8988T (cell line): ENCODE measurements around the gene FAR1.
"Not testable (repeated sequence)": the region's sequence is repeated elsewhere in the genome, so short reads cannot be mapped to it uniquely, and the experiment has no call there.

Experiments used
- DNase-seq: peaks from one replicate; pipeline ENCODE4 v3.0.0; 2011

FAR1 gene

DNA sequence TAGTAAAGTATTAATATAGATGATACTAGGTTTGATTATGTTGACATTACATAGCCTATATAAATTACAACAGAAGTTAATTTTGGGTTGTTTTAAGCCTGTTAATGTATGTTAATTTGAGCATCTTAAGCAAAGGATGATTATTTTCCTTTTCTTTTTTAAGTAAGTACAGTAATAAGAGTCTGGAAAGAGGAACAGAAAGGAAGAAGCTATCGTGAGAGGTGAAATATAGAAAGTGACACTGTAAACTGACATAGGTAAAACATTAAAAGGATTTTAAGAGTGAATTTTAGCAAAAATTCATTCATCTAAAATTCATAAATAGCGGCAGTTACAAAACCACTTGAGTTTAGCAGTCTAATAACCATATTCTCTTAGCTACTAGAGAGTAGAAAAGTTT lies 45.5 kb downstream of the FAR1 start:
- DNase-seq = no peak

DNA sequence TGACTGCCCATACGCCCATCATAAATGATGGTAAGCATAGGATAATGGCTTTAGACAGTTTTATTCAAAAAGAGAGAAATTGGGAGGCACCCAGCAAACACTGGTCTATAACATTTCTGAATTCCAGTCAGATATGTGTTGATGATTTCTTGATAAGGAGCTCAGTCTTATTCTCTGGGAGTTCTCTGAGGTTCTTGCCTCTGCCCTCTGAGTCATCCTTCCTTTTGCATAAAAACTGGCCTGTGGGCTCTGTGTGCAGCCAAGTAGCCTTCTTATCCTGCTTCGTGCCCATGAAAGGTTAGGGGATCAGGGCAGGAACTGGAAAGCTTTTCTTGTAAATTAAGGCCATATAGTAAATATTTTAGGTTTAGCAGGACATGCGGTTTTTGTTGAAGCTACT lies 48.9 kb downstream of the FAR1 start:
- DNase-seq = no peak

DNA sequence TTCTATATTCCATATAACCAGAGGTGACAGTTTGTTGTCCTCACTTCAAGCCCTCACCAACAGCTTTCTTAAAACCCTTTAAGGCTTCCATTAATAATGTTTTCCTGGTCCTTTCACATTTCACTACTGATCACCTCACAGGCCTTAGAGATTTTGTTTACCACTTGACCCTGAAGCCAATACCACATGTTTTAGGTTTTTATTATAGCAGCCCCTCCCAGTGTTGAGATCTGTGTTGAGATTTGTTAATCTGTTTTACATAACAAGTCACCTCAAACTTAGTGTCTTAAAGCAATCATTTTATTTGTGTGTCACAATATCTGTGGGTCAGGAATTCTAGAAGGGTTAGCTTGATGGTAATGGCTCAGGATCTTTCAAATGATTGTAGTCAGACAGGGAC lies 49.9 kb downstream of the FAR1 start:
- no peak for DNase-seq

DNA sequence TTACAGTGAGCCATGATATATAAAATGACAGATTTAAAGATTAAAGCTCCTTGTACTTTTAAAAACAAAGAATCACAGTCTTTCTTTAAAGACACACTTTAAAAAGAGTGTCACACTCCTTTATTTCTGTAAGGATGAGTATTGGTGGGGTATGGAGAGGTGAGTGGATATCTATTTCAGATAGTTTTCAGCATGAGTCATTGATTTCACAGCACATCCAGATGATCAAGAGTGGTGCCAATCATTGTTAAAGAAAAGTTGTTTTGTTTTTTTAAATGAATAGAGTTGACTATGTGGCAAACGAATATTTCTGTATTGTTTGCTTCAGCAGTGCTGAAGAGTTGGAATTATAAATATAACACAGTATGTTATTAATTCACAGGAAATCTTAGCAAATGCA lies 52.5 kb downstream of the FAR1 start:
- DNase-seq = no peak

DNA sequence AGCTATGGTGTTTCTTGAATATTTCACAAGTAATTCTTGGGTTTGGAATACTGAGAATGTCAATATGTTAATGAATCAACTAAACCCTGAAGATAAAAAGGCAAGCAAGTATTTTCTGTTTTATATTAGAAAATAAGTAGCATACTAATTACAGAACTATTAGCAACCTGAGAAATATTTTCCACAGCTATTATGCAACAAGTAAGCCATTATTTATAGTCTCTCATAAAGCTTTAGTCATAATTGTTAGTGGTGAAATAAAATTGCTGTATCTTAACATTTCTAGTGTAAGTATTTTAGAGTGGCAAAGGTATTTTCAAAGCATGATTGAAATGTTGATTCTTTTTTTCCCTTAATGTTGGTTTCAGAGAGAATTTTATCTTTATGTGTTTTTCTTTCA lies 53.3 kb downstream of the FAR1 start:
- DNase-seq = no peak

DNA sequence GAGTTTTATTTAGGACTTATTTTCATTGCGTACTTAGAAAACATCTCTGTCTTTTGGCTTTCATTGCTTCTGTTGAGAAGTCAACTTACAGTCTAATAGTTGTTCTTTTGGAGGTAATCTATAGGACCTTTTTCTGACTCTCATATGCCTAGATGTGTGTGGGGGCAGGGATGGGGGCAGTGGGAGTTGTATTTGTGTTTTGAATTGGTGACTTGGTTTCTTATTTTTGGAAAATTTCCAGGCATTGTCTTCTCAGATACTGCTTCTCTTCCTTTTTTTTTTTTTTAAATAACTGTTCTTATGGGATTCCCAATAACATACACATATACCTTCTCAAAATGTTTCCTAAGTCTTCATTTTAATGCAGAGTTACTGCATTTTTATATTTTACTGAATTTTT lies 58.0 kb downstream of the FAR1 start:
- no peak for DNase-seq

DNA sequence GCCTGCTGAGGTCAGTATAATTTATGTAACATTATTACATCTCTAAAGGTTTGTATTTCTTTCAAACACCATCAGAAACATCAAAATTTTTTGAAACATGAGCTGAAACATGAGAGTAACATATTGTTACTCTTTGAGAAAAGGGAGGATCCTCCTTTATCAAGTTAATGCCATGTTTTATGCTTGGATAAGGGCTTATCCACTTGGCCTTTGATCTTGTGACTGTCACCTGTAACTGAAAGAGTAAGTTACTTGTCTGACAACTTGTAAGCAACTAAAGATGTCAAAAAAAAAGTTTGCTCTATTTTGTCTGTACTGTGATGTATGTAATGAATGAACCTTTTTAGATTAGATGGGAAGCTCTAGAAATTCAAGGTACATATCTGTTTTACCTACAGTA lies 59.6 kb downstream of the FAR1 start:
- no peak for DNase-seq

DNA sequence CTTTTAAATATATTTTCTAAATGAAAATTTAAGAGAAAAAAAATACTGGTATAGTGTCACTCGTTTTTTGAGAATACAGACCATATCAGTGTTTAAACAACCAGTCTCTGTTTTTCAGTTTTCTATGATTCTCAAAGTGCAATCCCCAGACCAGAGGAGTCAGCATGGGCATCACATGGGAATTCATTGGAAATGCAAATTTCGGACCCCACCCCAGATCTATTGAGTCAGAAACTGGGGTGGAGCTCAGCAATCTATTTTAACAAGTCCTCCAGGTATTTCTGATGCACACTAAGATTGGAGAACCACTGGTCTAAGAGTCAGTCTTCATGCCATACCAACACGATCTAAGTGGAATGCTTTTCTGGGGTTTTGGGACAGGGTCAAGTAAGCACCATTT lies 66.1 kb downstream of the FAR1 start:
- DNase-seq = no peak

DNA sequence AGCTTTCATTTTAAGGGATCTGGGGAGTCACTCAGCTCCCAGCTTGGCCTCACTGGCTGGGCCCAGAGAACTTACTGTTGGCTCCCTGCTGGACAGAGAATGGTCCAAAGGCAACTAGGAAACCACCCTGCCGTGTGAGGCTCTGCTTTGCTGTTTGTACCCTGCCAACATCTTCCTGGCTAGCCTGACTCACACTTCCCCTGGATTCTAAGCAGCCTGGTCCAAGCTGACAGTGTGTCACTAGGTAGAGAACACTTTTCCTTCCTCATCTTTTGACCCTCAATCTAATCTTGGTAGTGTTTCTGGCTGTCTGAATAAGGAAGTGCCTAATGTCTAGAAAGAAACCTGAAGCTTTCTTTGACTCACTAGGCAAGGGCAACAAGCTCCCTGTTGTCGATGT lies 76.7 kb downstream of the FAR1 start:
- DNase-seq = no peak

DNA sequence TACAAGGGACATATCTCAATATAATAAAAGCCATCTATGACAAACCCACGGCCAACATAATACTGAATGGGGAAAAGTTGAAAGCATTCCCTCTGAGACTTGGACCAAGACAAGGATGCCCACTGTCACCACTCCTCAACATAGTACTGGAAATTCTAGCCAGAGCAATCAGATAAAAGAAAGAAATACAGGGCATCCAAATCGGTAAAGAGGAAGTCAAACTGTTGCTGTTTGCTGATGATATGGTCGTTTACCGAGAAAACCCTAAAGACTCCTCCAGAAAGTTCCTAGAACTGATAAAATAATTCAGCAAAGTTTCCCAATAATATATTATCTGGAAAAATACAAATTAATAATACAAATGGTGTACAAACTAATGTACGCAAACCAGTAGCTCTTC lies 84.8 kb downstream of the FAR1 start:
- not testable (repeated sequence) for DNase-seq

DNA sequence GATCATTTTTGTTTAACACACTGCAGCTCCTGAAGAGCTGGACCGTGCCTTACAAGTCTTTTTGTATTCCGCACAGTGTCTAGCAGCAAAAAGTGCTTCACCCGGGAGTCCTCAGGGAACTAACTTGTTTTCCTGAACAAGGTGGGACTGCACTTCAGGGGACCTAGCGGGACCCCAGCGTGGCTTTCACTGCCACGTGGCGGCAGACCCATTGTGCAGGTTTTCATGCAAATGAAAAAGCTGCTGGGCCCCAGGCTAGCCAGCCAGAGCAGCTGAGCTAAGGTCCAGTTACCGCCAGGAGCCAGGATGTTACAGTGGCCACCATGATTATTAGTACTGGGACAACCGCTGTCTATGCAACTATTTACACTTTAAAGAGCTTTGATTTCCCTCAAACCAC lies 90.6 kb downstream of the FAR1 start:
- no peak for DNase-seq

DNA sequence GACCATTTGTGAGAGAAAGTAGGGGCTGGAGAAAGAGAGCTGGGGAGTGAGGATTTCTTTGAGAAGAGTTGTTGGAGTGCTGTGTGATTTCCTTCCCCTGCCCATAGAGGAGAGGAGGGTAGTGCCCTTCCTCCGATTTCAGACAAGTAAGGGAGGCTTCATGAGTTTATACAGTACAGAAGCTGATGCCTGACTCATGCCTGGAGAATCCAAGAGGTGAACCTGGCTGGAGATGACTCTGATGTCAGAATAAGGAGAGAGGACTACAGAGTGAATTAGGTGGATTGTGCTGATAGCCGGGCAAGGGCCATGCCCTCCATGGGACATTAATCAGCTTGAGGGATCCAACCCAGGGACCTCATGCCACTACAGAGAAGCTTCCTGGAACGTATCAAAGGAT lies 91.6 kb downstream of the FAR1 start:
- DNase-seq = no peak

DNA sequence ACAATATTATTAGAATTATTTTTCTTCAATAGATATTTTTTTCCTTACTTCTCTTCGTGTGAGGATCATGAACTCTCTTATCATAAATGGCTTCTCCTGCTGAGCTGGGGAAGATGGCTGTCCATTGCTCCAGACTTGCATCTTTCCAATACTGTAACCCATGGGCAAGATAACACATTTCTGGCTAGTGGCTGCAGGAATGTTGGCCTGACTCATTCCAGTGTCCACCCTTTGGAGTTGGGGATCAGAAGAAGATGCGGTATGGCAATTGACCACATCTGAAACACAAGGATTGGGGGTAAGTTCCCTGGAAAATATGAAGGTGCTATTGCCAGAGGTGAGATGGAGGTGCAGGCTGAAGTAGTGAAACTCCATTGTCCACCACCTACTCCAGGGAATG lies 92.8 kb downstream of the FAR1 start:
- no peak for DNase-seq

DNA sequence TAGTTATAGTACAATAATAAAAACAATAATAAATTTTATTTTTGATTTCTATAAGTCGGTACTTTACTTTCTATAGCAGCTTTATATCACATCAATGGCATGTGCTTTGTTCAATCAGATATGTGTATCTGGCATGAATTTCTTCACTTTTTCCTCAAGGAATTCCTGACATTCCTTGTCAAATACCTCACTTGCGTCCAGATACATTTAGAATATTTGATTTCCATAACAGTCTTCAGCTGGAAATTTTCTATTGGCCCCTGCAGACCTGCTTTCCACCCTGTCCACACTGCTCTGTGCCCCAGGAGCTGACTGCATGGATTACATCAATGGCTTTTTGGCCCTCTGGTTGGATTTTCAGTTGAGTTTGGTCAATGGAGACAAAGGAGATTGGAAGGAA lies 93.2 kb downstream of the FAR1 start:
- no peak for DNase-seq

DNA sequence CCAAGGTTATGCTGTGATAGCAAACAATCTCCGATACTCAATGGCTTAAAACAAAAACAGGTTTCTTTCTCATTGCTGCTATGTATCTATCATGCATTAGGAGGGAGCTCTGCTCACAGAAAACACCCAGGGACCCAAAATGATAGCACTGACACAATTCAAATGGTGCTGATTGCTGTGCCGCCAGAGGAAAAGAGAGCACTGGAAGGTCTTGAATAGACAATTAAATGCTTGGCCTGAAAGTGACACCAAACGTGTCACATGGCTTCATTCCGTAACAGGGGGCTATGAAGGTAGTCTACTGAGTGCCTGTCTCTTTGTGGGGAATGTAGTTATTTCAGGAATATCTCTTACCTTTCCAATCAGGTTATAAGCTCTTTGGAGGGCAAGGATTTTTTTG lies 94.2 kb downstream of the FAR1 start:
- DNase-seq = no peak

DNA sequence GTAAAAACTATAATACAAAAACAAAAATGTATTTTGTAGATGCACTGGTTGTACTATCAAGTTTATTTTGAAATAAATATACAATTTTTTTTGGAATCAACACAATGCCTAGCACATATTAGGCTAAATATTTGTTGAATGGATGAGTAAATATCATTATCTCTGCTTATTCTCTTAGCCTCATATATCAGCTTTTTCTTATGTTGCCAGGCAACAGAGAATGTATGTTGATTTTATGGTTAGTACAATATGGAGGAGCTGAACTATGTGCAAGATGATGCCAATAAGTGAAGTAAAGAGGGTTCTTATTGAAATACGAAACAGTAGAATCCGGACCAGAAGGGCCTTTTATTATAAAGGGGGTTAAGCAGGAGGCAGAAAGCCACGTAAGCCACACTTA lies 94.9 kb downstream of the FAR1 start:
- no peak for DNase-seq

DNA sequence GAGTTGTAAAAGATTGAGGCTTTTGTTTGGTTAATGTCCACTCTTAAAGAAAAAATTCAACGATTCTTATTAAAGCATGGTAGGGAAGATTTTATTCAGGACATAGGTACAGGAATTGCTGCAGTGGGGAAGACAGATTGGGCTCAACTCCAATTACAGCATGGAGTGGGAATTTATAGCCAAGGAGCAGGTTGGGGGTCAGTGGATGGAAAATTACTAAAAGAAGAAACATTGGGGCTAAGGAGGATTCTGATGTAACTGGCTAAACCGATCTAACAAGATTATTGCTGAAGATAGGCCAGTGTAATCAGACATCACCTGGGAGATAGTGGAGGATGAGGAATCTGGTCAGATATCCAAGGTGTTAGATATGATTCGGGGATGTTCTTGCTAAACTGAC lies 97.4 kb downstream of the FAR1 start:
- DNase-seq = no peak

DNA sequence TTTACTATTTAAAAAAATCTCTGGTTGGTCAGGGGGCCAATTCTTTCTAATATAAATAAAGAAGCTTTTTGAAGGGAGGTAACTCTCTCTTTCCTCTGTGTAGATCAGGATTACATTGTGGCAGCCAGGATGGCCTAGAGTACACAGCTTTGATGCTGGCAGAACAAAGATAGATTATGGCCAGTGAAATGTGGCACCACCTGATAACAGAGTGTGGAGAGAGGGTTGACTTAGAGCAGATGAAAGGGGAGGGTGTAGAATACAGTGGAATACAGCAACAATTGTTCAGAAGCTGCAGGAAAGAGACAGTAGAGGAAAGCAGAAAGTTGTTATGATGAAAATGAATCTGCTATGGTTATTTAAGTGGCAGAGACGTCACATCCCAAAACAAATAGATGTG lies 99.0 kb downstream of the FAR1 start:
- DNase-seq = no peak

DNA sequence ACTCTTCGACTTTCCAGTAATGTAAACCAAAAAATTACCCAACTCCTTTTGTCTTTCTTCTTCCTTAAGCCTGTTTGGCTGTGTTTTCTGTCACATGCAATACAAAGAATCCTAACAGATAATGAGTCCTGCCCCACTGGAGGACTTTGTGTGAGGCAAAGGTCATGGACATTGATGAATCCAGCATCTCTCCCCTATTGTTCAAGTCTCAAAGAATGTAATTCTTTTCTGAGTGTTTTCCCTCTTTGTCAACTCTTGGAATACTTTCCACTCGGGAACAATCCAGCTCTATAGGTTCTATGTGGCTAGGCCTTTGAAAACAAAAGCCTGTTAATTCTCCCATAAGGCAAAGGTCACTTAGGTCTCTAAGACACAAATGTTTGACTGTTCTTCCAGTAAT lies 100.7 kb downstream of the FAR1 start:
- no peak for DNase-seq

DNA sequence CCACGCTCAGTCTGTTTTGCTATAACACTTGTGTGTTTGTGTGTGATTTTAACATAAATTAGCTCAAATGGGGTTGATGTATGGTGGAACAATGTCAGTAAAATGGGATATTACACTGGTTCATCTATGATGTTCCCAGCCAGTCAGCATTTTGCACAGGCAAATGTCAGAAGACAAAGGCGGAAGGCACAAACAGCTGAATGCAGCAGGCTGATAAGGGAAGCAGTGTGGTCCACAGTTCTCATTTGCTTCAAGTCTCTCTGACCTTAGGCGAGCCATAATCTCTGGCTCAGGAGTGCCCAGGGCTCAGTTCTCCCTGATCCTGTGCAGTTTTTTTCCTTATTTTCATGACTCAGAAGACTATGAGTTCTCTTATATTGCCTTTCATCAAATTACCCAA lies 102.7 kb downstream of the FAR1 start:
- no peak for DNase-seq

DNA sequence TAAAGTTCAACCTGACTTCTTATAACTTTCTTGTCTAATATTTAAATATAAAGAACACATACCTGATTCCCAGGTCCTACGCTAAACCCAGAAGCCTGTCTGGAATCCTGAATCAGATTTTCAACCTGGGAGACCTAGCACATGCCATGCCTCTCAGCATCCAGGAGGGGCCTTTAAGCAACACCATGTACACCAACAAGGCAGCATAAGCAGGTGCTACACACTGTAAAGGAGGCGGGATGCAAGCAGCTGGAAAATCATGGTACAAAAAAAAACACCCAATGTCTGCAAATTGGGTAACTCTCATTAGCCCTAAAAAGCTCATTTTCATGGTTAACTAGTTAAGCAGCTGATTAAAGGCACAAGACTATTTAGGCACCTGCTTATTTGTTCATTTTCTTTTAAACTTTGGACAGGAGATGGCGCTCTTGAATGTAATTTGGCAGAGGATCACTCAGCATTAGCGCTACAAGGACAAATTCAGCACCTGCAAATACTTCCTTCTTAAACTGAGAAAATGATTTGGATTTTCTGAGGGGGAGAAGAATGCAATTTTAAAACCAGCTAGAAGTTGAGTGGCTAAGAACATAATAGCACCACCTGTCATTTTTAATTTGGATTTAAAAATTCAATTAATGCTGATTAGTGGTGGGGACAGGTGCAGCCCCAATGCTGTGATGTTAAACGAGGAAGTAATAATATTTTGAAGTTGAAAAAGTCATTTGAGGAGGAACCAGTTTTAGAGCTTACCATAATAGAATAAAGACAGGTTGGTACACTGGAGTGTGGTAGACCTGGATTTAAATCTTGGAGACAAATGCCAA lies 104.0 kb downstream of the FAR1 start:
- DNase-seq = no peak

DNA sequence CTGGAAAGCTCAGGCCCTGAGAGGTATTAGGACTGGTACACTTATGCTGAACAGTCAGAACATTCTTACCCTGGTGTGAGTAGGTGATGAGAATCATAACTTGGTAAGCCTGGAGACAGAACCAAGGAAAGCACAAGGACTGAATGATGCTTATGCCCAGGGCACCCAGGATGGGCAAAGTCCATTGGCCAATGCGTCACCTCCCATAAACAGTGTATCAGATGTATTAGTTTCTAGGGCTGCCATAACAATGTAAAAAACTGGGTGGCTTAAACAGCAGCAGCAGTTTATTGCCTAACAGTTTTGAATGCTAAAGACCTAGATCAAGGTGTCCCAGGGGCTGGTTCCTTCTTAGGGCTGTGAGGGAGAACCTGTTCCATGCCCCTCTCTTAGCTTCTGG lies 107.0 kb downstream of the FAR1 start:
- DNase-seq = no peak

DNA sequence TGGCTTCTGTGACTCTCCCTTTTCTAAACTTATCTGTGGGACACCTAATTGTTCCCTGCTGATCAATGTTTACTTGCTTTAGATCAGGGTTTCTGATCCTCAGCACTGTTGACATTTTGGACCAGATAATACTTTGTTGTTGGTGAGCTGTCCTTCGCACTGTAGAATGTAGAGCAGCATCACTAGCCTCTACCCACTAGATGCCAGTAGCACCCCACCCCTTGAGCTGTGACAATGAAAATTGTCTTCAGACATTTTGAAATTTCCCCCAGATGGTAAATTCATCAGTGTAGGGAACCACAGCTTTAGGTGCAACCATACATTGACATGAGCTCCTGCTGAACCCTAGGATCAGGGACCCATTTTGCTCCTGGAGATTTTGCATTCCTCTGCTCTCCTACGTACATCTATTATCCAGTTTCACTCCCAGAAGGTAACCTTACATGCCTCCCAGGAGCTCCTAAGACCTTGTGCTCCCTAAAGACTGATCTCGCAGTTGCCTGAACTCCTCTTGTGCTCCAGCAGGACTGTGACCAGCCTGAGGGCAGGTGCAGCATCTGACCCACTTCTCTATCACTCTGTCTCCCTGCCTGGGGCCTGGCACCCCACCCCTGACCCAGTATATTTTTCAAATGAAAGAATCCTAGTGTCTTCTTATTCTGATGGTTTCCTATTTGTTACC lies 107.8 kb downstream of the FAR1 start:
- DNase-seq = no peak

DNA sequence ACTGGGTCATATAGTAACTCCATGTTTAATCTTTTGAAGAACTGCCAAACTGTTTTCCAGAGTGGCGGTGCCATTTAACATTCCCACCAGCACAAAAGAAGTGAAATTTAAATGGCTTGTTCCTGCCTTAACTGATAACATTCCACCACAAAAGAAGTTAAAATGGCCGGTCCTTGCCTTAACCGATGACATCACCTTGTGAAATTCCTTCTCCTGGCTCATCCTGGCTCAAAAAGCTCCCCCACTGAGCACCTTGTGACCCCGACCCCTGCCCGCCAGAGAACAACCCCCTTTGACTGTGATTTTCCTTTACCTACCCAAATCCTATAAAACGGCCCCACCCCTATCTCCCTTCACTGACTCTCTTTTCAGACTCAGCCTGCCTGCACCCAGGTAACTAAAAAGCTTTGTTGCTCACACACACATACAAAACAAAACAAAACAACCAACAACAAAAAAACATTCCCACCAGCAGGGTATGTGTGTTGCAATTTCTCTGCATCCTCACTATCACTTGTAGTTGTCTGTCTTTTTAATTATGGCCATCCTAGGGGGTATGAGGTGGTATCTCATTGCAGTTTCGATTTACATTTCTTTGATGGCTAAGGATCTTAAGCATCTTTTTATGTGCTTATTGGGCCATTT lies 109.0 kb downstream of the FAR1 start:
- DNase-seq = no peak
